Liver (tissue), 9 donors: Measurements from ENCODE around the gene CD40. TPM values are rescaled to one million over a fixed set of nuclear protein-coding genes. Genes with fewer than 3 reads are reported as not detected.

ENCODE experiments used
- DNase-seq: peaks from one replicate; pipeline ENCODE4 v3.0.0-alpha.2; 2017; ENCODE audit warnings: low spot score
- H3K27ac ChIP-seq, 2 donors: one replicate each; pipeline ENCODE4 v1.7.0; 2013; ENCODE audit warnings: inconsistent platforms in 2 of 2, low read length in 2 of 2, control low read depth in 1 of 2, low read depth in 1 of 2, mild to moderate bottlenecking in 1 of 2
- H3K27me3 ChIP-seq, 4 donors: one replicate each; pipeline versions ENCODE4 v1.6.1 to v1.7.0; 2013; ENCODE audit warnings: low read length in 3 of 4, inconsistent platforms in 1 of 4, mild to moderate bottlenecking in 1 of 4, moderate library complexity in 1 of 4; ENCODE audit not compliant: control insufficient read depth in 4 of 4, insufficient read depth in 4 of 4
- H3K36me3 ChIP-seq, 4 donors: one replicate each; pipeline versions ENCODE4 v1.6.1 to v1.7.0; 2013; ENCODE audit warnings: low read length in 3 of 4, mild to moderate bottlenecking in 3 of 4, low read depth in 1 of 4, moderate library complexity in 1 of 4; ENCODE audit not compliant: control insufficient read depth in 4 of 4, insufficient read depth in 3 of 4
- H3K4me1 ChIP-seq, 4 donors: one replicate each; pipeline versions ENCODE4 v1.6.1 to v1.7.0; 2013; ENCODE audit warnings: low read length in 3 of 4, mild to moderate bottlenecking in 3 of 4, moderate library complexity in 1 of 4; ENCODE audit not compliant: control insufficient read depth in 4 of 4, insufficient read depth in 4 of 4
- H3K4me3 ChIP-seq, 3 donors: one replicate each; pipeline versions ENCODE4 v1.6.1 to v1.7.0; 2013; ENCODE audit warnings: low read length in 3 of 3, control low read depth in 1 of 3, low read depth in 1 of 3, mild to moderate bottlenecking in 1 of 3
- H3K9ac ChIP-seq, 2 donors: one replicate each; pipeline ENCODE4 v1.7.0; 2013; ENCODE audit warnings: low read length in 2 of 2, mild to moderate bottlenecking in 2 of 2, moderate library complexity in 2 of 2, control low read depth in 1 of 2, low read depth in 1 of 2
- H3K9me3 ChIP-seq, 4 donors: one replicate each; pipeline versions ENCODE4 v1.6.1 to v1.7.0; 2013; ENCODE audit warnings: low read length in 3 of 4; ENCODE audit not compliant: control insufficient read depth in 4 of 4
- EGR1 ChIP-seq, 2 donors: IDR thresholded peaks; 2 replicates each; pipeline ENCODE4 v1.6.1; 2016 to 2018; ENCODE audit warnings: antibody characterized with exemption in 2 of 2, low read depth in 2 of 2
- FOXA1 ChIP-seq: IDR thresholded peaks from 2 replicates; pipeline ENCODE4 v1.6.1; 2016; ENCODE audit warnings: antibody characterized with exemption
- FOXA2 ChIP-seq: IDR thresholded peaks from 2 replicates; pipeline ENCODE4 v1.6.1; 2016; ENCODE audit warnings: antibody characterized with exemption
- GABPA ChIP-seq, 2 donors: IDR thresholded peaks in 1 of 2; conservative IDR thresholded peaks in 1 of 2; 2 replicates each; pipeline ENCODE4 v1.6.1; 2016; ENCODE audit warnings: antibody characterized with exemption in 2 of 2, mild to moderate bottlenecking in 1 of 2, moderate library complexity in 1 of 2
- HNF4A ChIP-seq, 2 donors: conservative IDR thresholded peaks; 2 replicates each; pipeline ENCODE4 v1.6.1; 2016; ENCODE audit warnings: antibody characterized with exemption in 2 of 2, mild to moderate bottlenecking in 2 of 2
- HNF4G ChIP-seq: IDR thresholded peaks from 2 replicates; pipeline ENCODE4 v1.6.1; 2016; ENCODE audit warnings: antibody characterized with exemption
- JUND ChIP-seq, 2 donors: IDR thresholded peaks; 2 replicates each; pipeline ENCODE4 v1.6.1; 2016; ENCODE audit warnings: antibody characterized with exemption in 2 of 2
- RAD21 ChIP-seq, 2 donors: IDR thresholded peaks; 2 replicates each; pipeline ENCODE4 v1.6.1; 2016; ENCODE audit warnings: antibody characterized with exemption in 2 of 2, mild to moderate bottlenecking in 2 of 2
- RXRA ChIP-seq, 2 donors: IDR thresholded peaks; 2 replicates each; pipeline ENCODE4 v1.6.1; 2017 to 2018; ENCODE audit warnings: antibody characterized with exemption in 2 of 2, mild to moderate bottlenecking in 1 of 2
- SP1 ChIP-seq: IDR thresholded peaks from 2 replicates; pipeline ENCODE4 v1.6.1; 2018; ENCODE audit warnings: antibody characterized with exemption, mild to moderate bottlenecking
- TAF1 ChIP-seq: conservative IDR thresholded peaks from 2 replicates; pipeline ENCODE4 v1.6.1; 2016; ENCODE audit warnings: antibody characterized with exemption, mild to moderate bottlenecking
- YY1 ChIP-seq: IDR thresholded peaks from 2 replicates; pipeline ENCODE4 v1.6.1; 2016; ENCODE audit warnings: antibody characterized with exemption, mild to moderate bottlenecking
- WGBS: extraction: QIAGEN DNeasy Blood & Tissue Kit; methylation state at CpG from one replicate; pipeline ENCODE4 v1.1.7; 2013; 5-methylcytosine and 5-hydroxymethylcytosine counted together
- polyA plus RNA-seq, 2 donors: library from polyadenylated mRNA; stranded (reverse) in 1 of 2; unstranded in 1 of 2; fragments of 200-250 nt in 1 of 2; fragments of >200 nt in 1 of 2; fragmentation: Nextera tagmentation in 1 of 2; extraction: Ambion mirVana in 1 of 2; gene quantifications; one replicate each; pipeline versions ENCODE4 v1.2.1 to v1.2.3, GENCODE V29; 2013 to 2015
- total RNA-seq, 2 donors: library from RNA; depleted of rRNA; stranded (reverse); fragments of >200 nt; gene quantifications; one replicate each; pipeline ENCODE4 v1.2.3, GENCODE V29; 2014
- TF ChIP-seq, protein P1 (sequence below): IDR thresholded peaks from 2 replicates; pipeline ENCODE4 v1.6.1; 2016; ENCODE audit warnings: antibody characterized with exemption
- TF ChIP-seq, protein P2 (sequence below): IDR thresholded peaks from 2 replicates; pipeline ENCODE4 v1.6.1; 2016; ENCODE audit warnings: antibody characterized with exemption
- TF ChIP-seq, protein P3 (sequence below): IDR thresholded peaks from 2 replicates; pipeline ENCODE4 v1.6.1; 2016; ENCODE audit warnings: antibody characterized with exemption, mild to moderate bottlenecking
- TF ChIP-seq, protein P4 (sequence below): fragments of 150-350 bp; IDR thresholded peaks from 2 replicates; pipeline ENCODE4 v1.5.1; 2017; ENCODE audit warnings: improper control_type of control experiment, low read depth, low read length; ENCODE audit not compliant: missing input control
- TF ChIP-seq, protein P5 (sequence below): IDR thresholded peaks from 2 replicates; pipeline ENCODE4 v1.6.1; 2016; ENCODE audit warnings: antibody characterized with exemption
- donor health status: healthy.
- donor health status: healthy.
- donor health status: healthy.
- donor health status: healthy.
- donor health status: healthy.

CD40 gene
- total and polyA plus RNA-seq, 4 donors, result 2.2 to 9.4 (median 6.0) TPM

DNA sequence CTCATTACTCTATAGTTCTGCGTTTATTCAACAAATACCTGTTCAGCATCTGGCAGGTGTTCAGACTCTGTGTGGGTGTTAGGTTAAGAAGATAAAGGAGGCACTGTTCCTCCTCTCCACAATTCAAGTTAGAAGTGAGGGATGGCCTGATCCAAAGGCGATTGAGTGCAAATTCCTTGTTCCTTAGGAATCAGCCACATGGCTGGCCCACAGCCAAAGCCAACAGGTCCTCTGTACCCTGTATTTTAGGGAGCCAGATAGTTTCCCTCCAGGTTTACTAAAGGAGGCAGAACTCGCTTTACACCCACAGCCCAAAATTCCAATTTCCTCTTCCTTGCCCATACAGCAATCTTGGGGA lies 5.0 kb upstream of the CD40 start:
- TF ChIP-seq RXRA (IDR thresholded peaks at IDR 0.05), result no peak
- TF ChIP-seq GABPA (IDR thresholded peaks at IDR 0.05 in 1 of 2, conservative IDR thresholded peaks at IDR 0.05 in 1 of 2), result no peak
- no peak for TF ChIP-seq HNF4G
- no peak for TF ChIP-seq HNF4A (conservative IDR thresholded peaks at IDR 0.05)
- TF ChIP-seq, protein P1, sequence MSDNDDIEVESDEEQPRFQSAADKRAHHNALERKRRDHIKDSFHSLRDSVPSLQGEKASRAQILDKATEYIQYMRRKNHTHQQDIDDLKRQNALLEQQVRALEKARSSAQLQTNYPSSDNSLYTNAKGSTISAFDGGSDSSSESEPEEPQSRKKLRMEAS, result no peak
- TF ChIP-seq, protein P2, sequence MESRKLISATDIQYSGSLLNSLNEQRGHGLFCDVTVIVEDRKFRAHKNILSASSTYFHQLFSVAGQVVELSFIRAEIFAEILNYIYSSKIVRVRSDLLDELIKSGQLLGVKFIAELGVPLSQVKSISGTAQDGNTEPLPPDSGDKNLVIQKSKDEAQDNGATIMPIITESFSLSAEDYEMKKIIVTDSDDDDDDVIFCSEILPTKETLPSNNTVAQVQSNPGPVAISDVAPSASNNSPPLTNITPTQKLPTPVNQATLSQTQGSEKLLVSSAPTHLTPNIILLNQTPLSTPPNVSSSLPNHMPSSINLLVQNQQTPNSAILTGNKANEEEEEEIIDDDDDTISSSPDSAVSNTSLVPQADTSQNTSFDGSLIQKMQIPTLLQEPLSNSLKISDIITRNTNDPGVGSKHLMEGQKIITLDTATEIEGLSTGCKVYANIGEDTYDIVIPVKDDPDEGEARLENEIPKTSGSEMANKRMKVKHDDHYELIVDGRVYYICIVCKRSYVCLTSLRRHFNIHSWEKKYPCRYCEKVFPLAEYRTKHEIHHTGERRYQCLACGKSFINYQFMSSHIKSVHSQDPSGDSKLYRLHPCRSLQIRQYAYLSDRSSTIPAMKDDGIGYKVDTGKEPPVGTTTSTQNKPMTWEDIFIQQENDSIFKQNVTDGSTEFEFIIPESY, result no peak
- no peak for TF ChIP-seq TAF1
- TF ChIP-seq FOXA2, result no peak
- TF ChIP-seq JUND (IDR thresholded peaks at IDR 0.05), result no peak
- TF ChIP-seq YY1, result no peak
- TF ChIP-seq FOXA1, result no peak
- TF ChIP-seq EGR1 (IDR thresholded peaks at IDR 0.05; ENCODE audit: low read depth in 2 of 2), result no peak
- TF ChIP-seq RAD21 (IDR thresholded peaks at IDR 0.05), result no peak
- TF ChIP-seq SP1, result no peak
- Histone ChIP-seq H3K9me3 (no peaks in the 10 kb centered on the region), H3K4me3 (no peak overlapping the region), H3K36me3 (no peaks in the 10 kb centered on the region), H3K27me3 (no peaks in the 10 kb centered on the region), H3K9ac (no peak overlapping the region), H3K4me1 (peaks cover 0 to 8% (median 0%) of the 10 kb centered on the region in 4 donors), H3K27ac (no peak overlapping the region)
- no peak for DNase-seq
- WGBS, result 64% methylated on average over 3 of the region's 3 CpGs

DNA sequence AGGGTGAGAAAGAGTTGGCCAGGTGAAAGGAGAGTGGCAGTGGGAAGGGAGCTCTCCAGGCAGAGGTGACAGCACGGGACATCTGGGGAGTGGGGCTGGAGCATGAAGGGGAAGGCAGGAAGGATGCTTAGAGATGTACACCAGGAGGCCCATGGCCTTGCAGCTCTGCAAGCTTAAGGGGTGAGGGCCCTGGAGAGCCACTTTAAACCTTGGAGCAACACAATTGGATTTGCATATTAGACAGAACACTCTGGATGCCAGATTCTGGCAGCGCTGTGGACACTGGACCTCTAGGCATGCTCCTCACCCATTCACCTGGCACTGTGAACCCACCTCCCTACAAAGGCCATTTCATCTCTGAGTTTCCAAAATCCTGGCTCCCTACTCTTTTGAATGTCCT lies 3.7 kb upstream of the CD40 start:
- WGBS, result 77% methylated on average over 2 of the region's 2 CpGs
- Histone ChIP-seq H3K9me3 (no peaks in the 10 kb centered on the region), H3K27me3 (no peaks in the 10 kb centered on the region), H3K36me3 (no peaks in the 10 kb centered on the region), H3K4me1 (peaks cover 0 to 8% (median 3%) of the 10 kb centered on the region in 4 donors), H3K9ac (no peak overlapping the region), H3K4me3 (no peak overlapping the region), H3K27ac (no peak overlapping the region)
- TF ChIP-seq FOXA2 (no peak), HNF4G (no peak), TAF1 (no peak), RAD21 (IDR thresholded peaks at IDR 0.05) (no peak), RXRA (IDR thresholded peaks at IDR 0.05) (no peak), YY1 (no peak), EGR1 (IDR thresholded peaks at IDR 0.05; ENCODE audit: low read depth in 2 of 2) (no peak), HNF4A (conservative IDR thresholded peaks at IDR 0.05) (no peak), SP1 (no peak)
- TF ChIP-seq, protein P3, sequence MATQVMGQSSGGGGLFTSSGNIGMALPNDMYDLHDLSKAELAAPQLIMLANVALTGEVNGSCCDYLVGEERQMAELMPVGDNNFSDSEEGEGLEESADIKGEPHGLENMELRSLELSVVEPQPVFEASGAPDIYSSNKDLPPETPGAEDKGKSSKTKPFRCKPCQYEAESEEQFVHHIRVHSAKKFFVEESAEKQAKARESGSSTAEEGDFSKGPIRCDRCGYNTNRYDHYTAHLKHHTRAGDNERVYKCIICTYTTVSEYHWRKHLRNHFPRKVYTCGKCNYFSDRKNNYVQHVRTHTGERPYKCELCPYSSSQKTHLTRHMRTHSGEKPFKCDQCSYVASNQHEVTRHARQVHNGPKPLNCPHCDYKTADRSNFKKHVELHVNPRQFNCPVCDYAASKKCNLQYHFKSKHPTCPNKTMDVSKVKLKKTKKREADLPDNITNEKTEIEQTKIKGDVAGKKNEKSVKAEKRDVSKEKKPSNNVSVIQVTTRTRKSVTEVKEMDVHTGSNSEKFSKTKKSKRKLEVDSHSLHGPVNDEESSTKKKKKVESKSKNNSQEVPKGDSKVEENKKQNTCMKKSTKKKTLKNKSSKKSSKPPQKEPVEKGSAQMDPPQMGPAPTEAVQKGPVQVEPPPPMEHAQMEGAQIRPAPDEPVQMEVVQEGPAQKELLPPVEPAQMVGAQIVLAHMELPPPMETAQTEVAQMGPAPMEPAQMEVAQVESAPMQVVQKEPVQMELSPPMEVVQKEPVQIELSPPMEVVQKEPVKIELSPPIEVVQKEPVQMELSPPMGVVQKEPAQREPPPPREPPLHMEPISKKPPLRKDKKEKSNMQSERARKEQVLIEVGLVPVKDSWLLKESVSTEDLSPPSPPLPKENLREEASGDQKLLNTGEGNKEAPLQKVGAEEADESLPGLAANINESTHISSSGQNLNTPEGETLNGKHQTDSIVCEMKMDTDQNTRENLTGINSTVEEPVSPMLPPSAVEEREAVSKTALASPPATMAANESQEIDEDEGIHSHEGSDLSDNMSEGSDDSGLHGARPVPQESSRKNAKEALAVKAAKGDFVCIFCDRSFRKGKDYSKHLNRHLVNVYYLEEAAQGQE, result no peak
- TF ChIP-seq, protein P2, result no peak
- TF ChIP-seq, protein P4, sequence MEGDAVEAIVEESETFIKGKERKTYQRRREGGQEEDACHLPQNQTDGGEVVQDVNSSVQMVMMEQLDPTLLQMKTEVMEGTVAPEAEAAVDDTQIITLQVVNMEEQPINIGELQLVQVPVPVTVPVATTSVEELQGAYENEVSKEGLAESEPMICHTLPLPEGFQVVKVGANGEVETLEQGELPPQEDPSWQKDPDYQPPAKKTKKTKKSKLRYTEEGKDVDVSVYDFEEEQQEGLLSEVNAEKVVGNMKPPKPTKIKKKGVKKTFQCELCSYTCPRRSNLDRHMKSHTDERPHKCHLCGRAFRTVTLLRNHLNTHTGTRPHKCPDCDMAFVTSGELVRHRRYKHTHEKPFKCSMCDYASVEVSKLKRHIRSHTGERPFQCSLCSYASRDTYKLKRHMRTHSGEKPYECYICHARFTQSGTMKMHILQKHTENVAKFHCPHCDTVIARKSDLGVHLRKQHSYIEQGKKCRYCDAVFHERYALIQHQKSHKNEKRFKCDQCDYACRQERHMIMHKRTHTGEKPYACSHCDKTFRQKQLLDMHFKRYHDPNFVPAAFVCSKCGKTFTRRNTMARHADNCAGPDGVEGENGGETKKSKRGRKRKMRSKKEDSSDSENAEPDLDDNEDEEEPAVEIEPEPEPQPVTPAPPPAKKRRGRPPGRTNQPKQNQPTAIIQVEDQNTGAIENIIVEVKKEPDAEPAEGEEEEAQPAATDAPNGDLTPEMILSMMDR, result no peak
- TF ChIP-seq, protein P1, result no peak
- TF ChIP-seq, protein P5, sequence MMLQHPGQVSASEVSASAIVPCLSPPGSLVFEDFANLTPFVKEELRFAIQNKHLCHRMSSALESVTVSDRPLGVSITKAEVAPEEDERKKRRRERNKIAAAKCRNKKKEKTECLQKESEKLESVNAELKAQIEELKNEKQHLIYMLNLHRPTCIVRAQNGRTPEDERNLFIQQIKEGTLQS, result no peak
- DNase-seq, result no peak
